NCI-H1048 (cell line): ENCODE measurements around the gene MTM1.

Experiments
- DNase-seq: peaks from one replicate; lab custom pipeline; 2025; lab: John Stamatoyannopoulos, UW

Gene MTM1

DNA sequence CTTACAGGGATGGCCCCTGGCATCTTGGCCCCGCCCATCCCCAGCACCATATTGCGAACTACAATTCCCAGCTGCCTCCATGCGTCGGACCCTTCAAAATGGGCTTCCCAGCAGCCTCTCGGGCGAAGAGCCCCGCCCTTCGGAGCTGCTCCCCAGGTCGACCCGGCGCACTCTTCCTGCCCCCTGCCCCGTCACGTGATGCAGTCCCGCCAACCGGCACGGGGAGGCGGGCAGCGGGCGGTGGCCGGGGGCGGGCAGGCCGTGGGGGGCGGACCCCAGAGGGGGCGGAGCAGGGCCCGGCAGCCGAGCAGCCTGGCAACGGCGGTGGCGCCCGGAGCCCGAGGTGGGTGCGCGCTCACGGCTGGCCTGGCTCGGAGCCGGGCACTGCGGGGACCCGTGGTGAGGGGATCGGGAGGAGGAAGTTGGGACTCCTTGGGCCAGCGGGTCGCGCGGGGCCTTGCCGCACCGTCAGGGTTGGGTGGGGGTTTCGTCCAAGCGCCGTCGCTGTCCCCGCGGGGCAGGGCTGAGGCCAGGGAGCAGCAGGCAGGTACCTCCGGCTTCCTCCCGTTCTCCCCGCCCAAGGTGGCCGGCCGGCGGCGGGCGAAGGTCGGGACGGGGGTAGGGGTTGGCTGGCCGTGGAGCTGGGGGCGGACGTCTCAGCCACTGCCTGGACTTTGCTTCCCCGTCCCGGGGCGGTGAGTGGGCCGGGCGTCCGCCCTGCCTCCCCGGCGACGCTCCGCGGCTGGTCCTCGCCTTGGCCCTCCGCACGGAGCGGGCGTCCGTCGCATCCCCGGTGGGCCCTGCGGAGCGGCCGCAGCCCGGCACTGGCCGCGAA, at the start of gene MTM1:
Gene MTM1, plus strand, starts transcription at position 302 of the 835 bp plus-strand sequence. CDS start 23,994 bp downstream, outside the sequence.
- DNase-seq: peak; percentile 67

DNA sequence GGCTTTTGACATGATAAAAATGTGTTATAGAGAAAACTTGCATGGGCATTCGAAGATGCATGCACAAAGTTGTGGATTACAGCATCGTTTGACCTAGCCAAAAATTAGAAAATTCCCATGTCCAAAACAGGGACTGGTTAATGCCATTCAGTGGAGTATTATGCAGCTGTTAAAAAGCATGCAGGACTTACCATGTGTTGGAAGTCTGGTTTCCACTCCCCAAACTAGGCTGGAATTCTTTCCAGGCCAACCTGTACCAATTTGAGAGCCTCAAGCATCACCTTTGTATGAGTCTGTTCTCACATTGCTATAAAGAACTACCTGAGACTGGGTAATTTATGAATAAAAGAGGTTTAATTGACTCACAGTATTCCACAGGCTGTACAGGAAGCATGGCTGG, 45.9 kb upstream of the MTM1 start:
- DNase-seq: no peak

DNA sequence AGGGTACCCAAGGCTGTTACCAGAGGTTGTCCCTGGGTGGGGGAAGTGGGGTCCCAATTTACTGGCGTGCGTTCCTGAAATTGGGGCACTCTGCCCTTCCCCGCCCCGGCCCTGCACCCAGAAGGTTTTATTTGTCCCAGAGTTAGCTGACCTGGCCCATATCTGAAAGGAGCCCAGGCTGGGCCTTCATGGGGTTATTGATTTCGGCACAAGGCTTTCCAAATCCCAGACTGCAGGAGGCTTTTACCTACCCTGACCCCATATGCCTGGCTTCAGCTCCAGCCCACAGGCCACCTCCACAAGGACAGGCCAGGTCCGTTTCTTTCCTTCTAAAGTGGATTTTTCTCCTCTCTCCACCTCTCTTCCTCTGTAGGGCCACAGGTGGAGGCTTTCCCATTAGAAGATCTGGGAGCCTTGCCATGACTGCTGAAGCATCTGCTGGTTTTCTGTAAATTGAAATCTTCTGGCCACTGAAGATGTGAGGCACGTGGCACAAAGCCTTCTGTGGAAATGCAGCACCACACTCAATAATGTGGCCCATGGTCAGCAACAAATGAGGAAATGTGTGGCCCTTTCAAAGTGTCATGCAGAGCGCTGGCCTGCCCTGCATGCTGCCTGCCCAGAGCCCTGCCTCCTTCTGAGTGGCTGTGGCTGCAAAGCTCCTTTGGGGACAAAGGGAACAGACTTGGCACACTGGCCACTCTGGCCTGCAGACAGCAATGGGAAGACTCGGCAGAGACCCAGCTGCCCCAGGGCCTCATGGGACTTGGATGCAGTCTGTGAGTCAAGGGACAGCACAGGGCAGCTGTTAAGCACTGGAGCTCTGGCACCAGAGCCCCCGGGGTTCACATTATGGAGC, 43.1 kb upstream of the MTM1 start:
- no peak for DNase-seq

DNA sequence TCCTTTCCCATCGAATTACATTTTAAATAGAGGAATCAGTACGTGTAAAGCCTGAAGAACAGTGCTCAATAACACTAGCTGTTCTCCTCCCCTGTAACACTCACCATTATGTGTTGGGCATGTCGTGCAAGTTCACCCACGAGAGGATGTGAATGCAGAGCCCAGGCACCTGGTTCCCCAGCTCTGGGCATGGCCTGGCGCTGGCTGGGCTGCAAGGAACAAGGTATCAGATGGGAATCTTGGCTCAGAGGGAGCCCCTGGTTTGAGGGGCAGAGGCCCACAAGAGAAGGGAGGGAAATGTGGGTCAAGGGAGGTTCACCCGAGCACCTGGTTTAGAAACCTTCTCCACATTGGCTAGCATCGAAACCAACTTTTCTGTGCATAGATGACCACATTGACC, 41.7 kb upstream of the MTM1 start:
- no peak for DNase-seq

DNA sequence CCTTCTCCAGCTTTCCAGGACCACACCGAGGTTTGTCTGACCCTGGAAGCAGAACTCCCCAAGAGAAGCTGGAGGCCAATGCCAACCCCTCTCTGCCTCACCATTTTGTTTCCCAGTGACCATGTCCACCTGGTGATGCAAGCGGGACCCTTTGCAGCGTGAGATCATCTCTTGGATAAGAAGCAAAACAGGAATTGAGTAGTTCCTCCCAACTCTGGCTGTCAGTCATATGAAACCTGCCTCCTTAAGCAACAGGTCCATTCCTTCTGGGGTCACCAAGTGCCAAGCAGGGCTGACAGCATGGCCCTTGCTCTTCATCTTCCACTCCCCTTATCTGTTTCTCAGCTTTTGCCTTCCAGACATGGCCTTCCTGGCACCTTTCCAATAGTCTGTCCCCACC, 41.3 kb upstream of the MTM1 start:
- DNase-seq: no peak

DNA sequence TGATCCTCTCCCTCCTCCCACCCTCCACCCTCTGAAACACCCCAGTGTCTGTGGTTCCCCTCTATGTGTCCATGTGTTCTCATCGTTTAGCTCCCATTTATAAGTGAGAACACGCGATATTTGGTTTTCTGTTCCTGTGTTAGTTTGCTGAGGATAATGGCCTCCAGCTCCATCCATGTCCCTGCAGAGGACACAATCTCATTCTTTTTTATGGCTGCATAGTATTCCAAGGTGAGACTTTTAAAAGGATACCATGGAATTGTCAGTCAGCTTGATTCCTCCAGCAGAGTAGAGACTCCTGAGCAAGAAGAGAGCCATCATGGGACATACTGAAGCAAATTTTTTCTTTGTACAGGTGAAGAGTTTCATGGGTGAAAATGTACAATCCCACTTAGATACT, 38.8 kb upstream of the MTM1 start:
- DNase-seq: no peak

DNA sequence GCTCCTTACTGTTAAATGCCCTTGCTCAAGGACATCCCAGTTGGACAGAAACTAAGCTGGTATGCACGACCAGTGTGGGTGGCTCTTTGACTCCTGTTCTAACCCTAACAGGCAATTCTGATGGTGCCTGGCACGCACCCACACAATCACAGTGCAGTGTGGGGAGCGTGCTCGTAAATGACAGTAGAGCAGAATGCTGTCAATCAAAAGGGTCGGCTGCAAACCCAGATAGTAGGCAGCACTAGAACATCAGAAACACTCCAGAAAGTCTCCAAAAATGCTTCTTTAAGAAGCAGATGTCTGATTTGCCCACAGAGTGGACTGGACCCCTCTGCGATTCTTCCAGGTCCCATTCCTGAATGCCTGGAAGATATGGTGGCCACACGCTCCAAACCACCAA, 37.6 kb upstream of the MTM1 start:
- DNase-seq: no peak

DNA sequence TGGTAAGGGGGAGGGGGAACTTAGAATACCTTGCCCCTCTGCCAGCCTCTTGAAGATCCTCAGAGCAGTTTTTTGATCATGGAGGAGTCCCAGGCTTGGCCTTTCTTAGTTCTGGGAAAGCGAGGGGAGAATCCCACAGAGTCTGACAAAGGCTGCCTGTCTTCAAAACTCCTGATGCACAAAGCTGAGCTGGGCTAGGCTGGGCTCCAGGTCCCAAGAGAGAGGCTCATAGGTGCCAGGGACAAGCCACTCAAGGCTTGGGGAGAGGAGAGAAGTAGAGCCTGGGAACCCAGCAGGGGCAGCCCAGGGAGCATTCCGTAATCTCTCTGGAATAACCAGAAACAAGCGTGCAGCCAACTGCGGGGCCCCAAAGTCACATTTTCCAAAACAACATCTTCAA, 37.0 kb upstream of the MTM1 start:
- no peak for DNase-seq

DNA sequence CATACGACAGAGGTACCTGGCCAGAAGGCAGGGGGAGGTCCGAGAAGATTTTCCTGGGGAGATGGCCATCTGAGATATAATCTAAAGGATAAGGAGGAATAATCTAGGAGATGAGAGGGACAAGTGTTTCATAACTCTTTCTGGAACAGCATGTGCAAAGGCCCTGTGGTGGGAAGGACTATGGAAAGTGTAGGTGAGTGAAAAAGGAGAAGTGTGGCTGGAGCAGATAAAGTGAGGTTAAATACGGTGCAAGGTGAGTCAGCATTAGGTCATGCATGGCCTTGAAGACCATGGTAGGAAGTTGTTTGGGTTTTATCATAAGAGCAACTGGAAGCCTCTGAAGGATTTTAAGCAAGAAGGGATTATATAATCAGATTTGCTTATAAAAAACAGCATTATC, 34.6 kb upstream of the MTM1 start:
- DNase-seq: no peak

DNA sequence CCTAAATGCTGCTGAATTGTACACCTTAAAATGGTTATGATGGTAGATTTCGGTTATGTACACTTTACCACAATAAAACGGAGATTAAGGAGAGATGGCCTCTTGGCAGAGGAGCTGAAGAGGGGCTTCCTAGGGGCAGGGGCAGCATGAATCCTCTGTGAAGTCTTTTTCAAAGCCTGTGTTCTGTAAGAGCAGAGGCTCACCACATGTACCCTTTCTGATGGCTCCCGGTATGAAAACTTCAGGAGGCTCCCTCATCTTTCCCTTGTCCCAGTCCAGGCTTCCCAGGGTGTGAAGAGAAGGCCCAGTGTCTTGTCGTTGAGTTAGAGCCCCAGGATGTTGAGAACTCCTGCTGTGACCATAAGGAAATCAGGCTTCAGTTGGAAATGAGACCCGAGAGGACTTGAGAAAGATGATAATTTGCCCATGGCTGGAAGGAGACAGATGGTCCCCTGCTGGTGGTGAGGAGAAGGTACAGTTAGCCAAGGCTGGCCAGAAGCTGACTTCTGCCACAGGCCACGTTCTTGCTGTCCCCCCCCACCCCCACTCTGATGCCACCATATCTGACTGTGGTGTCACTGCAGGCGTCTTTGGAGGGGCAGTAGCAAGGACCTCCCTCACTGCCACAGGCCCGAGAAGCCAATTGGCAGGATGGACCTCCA, 31.8 kb upstream of the MTM1 start:
- DNase-seq: no peak

DNA sequence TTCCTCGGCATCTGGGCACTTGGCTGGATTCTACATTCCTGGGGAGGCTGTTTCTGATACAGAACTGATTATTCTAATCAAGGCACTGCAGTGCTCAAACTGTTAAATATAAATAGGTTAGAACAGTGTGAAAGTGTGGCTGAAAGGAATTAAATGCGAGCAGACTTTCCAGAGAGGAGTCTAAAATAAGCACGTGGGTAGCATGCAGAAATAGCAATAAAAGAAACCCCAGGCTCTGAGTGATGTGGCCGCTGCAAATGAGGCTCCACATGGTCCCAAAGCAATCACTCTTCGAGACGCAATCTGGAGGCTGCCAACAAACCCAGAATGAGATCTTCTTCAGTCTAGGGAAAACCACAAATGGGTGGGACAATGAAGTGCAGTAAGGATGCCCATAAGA, 30.6 kb upstream of the MTM1 start:
- DNase-seq: no peak

DNA sequence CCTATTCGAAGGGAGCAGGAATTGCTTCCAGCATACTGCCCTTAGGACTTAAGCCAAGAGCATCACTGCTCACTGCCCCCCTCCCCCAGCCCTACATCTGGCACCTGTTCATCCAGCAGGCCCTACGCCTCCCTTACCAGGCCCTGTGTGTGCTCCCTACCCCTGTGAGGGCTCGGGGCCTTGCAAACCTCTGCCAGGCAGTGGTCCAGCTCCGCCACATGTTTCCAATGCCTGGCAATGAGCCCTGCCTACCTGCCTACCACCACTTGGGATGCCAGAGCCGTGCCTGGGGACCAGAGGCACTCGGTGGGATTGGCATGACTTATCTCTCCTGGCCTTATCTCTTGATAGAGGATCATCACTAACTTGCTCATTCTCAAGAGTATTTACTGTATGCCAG, 27.5 kb upstream of the MTM1 start:
- no peak for DNase-seq

DNA sequence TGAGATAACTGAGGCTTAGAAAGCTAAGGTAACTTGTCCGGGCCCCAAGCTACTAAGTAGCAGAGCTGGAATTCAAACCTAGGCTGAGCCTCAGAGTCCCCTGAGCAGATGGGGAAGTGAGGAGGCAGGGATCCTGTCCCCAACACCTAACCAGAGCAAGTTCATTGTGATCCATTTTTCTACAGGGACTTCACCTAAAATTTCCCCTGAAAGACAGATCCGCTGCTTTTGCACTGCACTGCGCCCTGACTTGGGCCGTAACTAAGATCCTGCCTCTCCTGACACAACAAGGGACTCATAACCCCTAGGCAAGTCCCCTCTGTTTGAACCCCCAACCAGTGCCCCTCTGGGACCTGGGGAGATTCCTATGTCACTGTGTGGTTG, 25.6 kb upstream of the MTM1 start:
- no peak for DNase-seq

DNA sequence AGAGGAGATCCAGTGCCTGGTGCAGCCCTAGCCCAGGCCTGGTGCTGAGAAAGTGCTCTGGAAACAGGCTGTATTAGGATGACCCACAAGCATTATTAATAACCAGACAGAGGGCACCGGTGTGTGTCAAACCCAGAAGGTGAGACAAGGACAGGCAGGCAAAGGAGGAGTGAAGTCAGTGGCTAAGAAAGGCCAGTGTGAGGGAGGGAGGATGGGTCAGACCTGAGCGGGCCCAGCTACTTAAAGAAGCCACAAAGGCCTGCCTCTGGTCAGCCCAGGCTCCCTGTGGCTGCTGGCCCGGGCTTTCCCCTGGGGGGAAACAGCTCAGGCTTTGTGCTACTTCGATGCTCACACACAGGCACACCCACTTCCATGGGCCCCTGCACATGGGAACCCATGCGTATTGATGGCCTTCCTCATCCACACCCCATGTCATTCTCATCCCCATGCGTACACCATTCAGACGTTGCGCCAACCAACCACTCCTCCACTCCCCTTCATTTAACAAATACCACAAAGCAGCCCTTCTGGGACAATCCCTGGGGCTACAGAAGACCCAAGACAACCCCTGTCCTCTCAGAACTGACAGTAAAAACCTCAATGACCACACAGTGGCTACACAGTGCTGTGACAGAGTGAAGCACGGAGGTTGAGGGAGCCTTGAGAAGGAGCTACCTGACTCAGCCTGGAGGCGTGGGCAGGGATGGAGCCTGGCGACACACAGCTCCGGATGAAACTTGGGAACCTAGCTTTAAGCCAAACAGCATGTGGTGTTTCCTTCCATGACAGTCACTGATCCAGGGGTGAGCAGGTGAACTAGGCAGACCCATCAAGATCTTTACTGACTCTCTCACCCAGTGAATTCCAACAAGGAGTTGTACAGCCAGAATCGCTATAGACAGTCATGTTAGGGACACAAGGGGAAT, 24.9 kb upstream of the MTM1 start:
- DNase-seq: no peak

DNA sequence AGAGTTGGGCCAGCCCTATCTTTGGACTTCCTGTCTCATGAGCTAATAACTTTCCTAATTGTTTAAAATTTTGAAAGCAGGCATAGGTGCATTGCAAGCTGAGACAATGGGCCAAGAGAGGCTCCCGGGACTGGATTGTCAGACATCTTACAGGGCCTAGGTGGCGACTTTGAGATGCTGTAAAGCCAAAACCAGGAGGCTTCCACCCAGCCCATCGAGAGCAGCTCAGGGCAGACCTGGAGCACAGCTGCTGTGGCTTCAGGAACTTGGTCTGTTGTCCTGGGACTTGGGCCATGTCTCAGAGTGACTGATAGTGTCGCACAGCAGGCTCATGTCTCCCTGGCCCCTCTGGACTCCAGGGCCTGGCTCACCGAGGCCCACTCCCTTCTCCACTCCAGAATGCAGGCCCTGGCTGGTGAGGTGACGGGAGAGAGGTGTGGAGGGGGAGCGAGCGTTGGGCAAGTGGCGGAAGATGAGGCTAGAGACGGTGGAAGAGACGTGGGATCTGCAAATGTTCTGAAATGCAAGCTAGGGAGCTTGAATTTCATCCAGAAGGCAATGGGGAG, 24.1 kb upstream of the MTM1 start:
- DNase-seq: no peak

DNA sequence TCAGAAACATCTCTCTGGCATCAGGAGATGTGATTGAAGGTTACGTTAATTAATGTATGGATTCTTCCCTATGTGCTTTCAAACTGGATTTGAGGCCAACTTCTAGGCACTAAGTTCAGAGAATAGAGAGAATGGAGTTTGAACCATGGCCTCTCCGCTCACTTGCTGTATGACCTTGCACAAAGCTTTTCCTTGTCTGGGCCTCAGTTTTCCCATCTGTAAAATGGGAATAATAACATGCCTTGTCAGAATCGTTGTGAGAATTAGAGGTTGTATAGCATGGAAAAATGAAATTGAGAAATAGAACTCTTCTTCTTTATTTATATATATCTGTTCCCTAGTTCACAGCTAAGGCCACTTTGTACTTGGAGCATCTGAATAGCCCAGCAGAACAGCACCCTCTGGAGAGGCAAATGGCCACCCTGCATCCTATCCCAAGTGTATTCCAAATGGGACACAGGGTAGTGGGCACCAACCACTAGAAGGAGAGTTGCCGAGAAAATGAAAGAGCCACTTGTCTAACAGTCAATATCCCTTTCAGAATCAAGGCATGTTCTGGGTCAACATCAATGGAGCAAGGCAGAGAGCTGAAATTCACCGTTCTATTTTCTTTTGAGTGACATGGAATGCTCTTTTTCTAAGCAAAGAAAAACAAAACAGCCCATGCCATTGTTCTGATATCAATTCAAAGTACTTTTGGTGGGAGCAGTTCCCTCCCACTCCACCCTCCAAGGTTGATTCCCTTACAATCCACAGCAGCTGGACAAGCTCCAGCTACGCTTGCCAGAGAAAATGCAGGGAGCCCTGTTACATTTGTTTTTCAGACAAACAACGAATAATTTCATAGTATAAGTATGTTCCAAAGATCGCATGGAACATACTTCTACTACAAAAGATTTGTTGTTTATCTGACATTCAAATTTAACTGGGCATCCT, 23.3 kb upstream of the MTM1 start:
- no peak for DNase-seq

DNA sequence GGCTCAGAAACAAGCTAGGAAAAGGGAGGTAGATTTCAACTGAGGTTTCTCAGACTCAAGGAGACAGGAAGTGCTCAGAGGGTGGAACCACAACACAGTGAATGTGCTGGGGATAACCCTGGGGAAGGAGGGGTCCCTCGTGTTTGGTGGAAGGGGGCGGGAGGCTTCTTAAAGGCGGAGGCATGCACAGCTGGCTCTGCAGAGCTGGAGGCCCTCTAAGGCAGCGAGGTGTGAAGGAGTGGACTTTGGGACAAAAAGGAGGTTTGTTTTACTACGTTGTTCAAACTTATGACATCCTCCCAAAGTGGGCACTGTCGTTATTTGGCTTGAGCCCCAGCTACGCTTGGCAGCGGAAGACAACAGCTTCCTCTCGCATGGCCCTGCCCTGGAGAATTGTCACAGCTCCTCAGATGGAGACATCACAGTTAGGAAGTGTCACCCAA, 21.7 kb upstream of the MTM1 start:
- DNase-seq: no peak

DNA sequence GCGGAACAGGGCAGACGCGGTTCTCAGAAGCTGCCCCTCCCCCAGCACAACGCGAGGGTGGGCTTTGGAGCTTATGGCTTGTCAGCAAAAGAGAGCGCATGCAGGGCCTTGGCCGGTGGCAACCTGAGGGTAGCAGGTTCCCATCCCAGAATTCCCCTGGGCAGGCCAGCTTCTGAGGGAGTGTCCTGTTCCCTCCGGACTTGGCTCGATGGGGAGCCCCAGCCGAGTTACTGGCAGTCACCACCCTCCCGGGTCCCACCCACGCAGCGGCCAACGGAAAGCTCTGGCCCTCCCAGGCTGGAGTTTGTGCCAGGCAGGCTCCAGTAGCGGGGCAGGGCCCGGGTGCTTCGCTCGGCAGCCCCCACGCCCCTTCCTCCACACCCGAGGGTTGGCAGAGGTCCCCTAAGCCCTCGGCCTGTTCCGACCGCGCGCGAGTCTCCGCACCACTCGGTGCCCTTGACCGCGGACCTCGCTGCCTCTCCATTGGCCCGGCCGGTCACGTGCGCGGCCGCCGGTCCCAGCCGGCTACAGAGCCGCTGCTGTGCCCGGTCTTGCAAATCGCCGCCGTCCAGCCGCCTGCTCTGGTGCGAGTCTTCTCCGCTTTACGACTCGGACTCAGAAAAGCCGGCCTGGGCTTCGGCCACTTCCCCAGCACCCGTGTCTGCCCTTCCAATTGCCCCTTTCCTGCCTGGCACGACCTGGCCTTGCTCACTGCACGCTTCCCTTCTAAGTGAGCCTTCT, 20.9 kb upstream of the MTM1 start:
- DNase-seq: no peak

DNA sequence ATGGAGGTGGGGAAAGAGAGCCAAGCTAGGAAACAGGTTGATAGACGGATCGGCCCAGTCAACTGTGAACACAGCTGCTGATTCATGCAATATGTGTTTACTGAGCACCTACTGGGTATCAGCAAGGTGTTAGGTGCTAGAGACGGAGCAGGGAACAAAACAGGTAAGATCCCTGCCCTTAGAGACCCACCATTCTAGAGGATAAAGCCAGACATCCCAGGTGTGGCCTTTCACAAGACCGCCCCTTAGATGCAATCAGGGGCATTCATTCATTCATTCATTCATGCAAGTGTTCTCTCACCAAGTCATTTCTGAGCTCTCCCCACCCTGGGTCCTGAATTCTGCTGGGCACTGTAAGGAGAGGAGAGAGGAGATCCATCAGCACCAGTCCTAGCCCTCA, 20.2 kb upstream of the MTM1 start:
- no peak for DNase-seq
